Measurements from ENCODE around the gene PCGF2.

- no peak for TF ChIP-seq CTCF (IDR thresholded peaks at IDR 0.05; ENCODE audit: poor library complexity, severe bottlenecking)
- TF ChIP-seq EZH2 (IDR thresholded peaks at IDR 0.05; ENCODE audit: borderline replicate concordance, insufficient read depth, low read length, poor library complexity, severe bottlenecking) = no peak
- TF ChIP-seq, protein P1, sequence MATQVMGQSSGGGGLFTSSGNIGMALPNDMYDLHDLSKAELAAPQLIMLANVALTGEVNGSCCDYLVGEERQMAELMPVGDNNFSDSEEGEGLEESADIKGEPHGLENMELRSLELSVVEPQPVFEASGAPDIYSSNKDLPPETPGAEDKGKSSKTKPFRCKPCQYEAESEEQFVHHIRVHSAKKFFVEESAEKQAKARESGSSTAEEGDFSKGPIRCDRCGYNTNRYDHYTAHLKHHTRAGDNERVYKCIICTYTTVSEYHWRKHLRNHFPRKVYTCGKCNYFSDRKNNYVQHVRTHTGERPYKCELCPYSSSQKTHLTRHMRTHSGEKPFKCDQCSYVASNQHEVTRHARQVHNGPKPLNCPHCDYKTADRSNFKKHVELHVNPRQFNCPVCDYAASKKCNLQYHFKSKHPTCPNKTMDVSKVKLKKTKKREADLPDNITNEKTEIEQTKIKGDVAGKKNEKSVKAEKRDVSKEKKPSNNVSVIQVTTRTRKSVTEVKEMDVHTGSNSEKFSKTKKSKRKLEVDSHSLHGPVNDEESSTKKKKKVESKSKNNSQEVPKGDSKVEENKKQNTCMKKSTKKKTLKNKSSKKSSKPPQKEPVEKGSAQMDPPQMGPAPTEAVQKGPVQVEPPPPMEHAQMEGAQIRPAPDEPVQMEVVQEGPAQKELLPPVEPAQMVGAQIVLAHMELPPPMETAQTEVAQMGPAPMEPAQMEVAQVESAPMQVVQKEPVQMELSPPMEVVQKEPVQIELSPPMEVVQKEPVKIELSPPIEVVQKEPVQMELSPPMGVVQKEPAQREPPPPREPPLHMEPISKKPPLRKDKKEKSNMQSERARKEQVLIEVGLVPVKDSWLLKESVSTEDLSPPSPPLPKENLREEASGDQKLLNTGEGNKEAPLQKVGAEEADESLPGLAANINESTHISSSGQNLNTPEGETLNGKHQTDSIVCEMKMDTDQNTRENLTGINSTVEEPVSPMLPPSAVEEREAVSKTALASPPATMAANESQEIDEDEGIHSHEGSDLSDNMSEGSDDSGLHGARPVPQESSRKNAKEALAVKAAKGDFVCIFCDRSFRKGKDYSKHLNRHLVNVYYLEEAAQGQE (IDR thresholded peaks at IDR 0.05; ENCODE audit: borderline replicate concordance) = no peak
- TF ChIP-seq POLR2AphosphoS5 (IDR thresholded peaks at IDR 0.05) = no peak
Measured at GRCh38 chr17:38709104-38709820, 38.9 kb downstream of the PCGF2 start.

Measured in neural cell (in vitro differentiated cells).